Trophoblast cell (in vitro differentiated cells and primary cell): ENCODE results near the gene C4A.
"Not testable (repeated sequence)": the region's sequence is repeated elsewhere in the genome, so short reads cannot be mapped to it uniquely, and the experiment has no call there.

Experiments
- DNase-seq, 2 donors: peaks; one replicate each; pipeline ENCODE4 v3.0.0-alpha.2; 2016
- H2AFZ ChIP-seq: 2 replicates; pipeline ENCODE4 v1.6.1; 2013; ENCODE audit warnings: low read length, moderate library complexity, mild to moderate bottlenecking; ENCODE audit not compliant: insufficient read depth, poor library complexity
- H2AK5ac ChIP-seq: 2 replicates; pipeline ENCODE4 v1.6.1; 2013; ENCODE audit warnings: mild to moderate bottlenecking, low read length
- H2BK120ac ChIP-seq: 2 replicates; pipeline ENCODE4 v1.6.1; 2013; ENCODE audit warnings: low read length, mild to moderate bottlenecking, moderate library complexity; ENCODE audit not compliant: insufficient read depth, poor library complexity
- H2BK12ac ChIP-seq: 2 replicates; pipeline ENCODE4 v1.6.1; 2013; ENCODE audit warnings: mild to moderate bottlenecking, low read length, moderate library complexity
- H2BK5ac ChIP-seq: 2 replicates; pipeline ENCODE4 v1.6.1; 2013; ENCODE audit warnings: low read length, low read depth, moderate library complexity, mild to moderate bottlenecking; ENCODE audit not compliant: poor library complexity
- H3K14ac ChIP-seq: 2 replicates; pipeline ENCODE4 v1.6.1; 2013; ENCODE audit warnings: mild to moderate bottlenecking, low read length
- H3K18ac ChIP-seq: 2 replicates; pipeline ENCODE4 v1.6.1; 2013; ENCODE audit warnings: mild to moderate bottlenecking, low read length
- H3K23ac ChIP-seq: 2 replicates; pipeline ENCODE4 v1.6.1; 2013; ENCODE audit warnings: low read length
- H3K27ac ChIP-seq: 2 replicates; pipeline ENCODE4 v1.5.1; 2013; ENCODE audit warnings: low read depth, mild to moderate bottlenecking, inconsistent platforms, low read length, moderate library complexity
- H3K27me3 ChIP-seq: 2 replicates; pipeline ENCODE4 v1.6.1; 2013; ENCODE audit warnings: inconsistent platforms, mild to moderate bottlenecking, low read length, moderate library complexity; ENCODE audit not compliant: insufficient read depth
- H3K36me3 ChIP-seq, 2 experiments: 1 replicate in 1 of 2; 2 replicates in 1 of 2; pipeline ENCODE4 v1.6.1; 2013; ENCODE audit warnings: low read length in 2 of 2, mild to moderate bottlenecking in 2 of 2, moderate library complexity in 1 of 2; ENCODE audit not compliant: insufficient read depth in 2 of 2, control insufficient read depth in 1 of 2
- H3K4ac ChIP-seq: 2 replicates; pipeline ENCODE4 v1.6.1; 2013; ENCODE audit warnings: low read depth, mild to moderate bottlenecking, low read length, moderate library complexity
- H3K4me1 ChIP-seq, 2 experiments: 1 replicate in 1 of 2; 2 replicates in 1 of 2; pipeline ENCODE4 v1.6.1; 2013; ENCODE audit warnings: low read length in 2 of 2, mild to moderate bottlenecking in 2 of 2, moderate library complexity in 1 of 2; ENCODE audit not compliant: insufficient read depth in 2 of 2, control insufficient read depth in 1 of 2
- H3K4me2 ChIP-seq: 2 replicates; pipeline ENCODE4 v1.6.1; 2013; ENCODE audit warnings: inconsistent platforms, mild to moderate bottlenecking, low read length, moderate library complexity
- H3K4me3 ChIP-seq: 2 replicates; pipeline ENCODE4 v1.5.1; 2013; ENCODE audit warnings: mild to moderate bottlenecking, low read depth, low read length, inconsistent platforms
- H3K79me1 ChIP-seq: one replicate; pipeline ENCODE4 v1.6.1; 2013; ENCODE audit warnings: low read length
- H3K79me2 ChIP-seq: 2 replicates; pipeline ENCODE4 v1.6.1; 2013; ENCODE audit warnings: low read length, mild to moderate bottlenecking; ENCODE audit not compliant: control insufficient read depth, insufficient read depth, poor library complexity
- H3K9ac ChIP-seq: 2 replicates; pipeline ENCODE4 v1.6.1; 2013; ENCODE audit warnings: mild to moderate bottlenecking, low read length
- H3K9me3 ChIP-seq: 2 replicates; pipeline ENCODE4 v1.6.1; 2013; ENCODE audit warnings: low read depth, mild to moderate bottlenecking, control low read depth, inconsistent platforms, low read length; ENCODE audit not compliant: insufficient read depth
- H4K12ac ChIP-seq: 2 replicates; pipeline ENCODE4 v1.6.1; 2013; ENCODE audit warnings: low read depth, mild to moderate bottlenecking, low read length, moderate library complexity
- H4K8ac ChIP-seq: 2 replicates; pipeline ENCODE4 v1.6.1; 2013; ENCODE audit warnings: low read depth, mild to moderate bottlenecking, low read length, moderate library complexity
- H4K91ac ChIP-seq: one replicate; pipeline ENCODE4 v1.6.1; 2013; ENCODE audit warnings: low read depth, mild to moderate bottlenecking, low read length, moderate library complexity
- WGBS: extraction: QIAGEN DNeasy Blood & Tissue Kit; methylation state at CpG from one replicate; pipeline ENCODE4 v1.1.7; 2013; ENCODE audit warnings: missing lambda C conversion rate; ENCODE audit not compliant: insufficient read length, insufficient coverage; ENCODE audit errors: extremely low coverage; 5-methylcytosine and 5-hydroxymethylcytosine counted together

The C4A gene

DNA sequence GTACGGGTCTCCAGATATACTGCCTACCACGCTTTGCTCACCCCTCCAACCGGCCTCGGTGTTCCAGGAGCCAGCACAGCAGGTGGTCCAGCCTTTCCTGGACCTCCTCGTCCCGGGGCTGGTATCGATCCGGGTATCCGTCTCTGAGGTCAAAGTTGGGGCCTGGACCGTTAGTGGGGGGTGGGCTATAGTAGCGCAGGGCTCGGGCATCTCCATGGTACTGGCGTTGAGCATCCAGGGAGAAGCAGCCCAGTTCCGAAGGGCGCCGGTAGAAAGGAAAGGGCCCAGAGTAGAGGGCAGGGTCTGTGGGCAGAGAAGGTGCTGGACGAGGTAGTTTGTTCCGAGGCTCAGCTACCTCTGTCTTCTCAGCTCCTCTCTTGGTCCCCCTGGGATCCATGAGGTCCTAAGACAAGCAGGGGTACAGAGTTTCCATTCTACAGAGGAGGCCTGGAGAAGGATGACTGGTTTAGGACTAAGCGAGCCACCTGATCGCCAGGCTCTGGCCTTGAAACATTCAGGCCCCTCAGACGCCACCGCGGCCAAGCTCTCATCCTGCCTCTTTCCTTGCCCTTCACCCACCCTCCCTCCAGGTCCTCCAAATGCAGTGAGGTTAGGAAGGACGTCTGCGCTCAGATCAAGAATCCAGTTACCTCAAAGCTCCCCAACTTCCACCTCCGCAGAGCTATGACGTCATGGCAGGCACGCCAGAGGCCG is 10.4 kb upstream of the C4A start:
- peak overlapping the region; percentile 75 for H4K91ac ChIP-seq
- WGBS = no CpG with 5 or more reads among the region's 29 CpGs

DNA sequence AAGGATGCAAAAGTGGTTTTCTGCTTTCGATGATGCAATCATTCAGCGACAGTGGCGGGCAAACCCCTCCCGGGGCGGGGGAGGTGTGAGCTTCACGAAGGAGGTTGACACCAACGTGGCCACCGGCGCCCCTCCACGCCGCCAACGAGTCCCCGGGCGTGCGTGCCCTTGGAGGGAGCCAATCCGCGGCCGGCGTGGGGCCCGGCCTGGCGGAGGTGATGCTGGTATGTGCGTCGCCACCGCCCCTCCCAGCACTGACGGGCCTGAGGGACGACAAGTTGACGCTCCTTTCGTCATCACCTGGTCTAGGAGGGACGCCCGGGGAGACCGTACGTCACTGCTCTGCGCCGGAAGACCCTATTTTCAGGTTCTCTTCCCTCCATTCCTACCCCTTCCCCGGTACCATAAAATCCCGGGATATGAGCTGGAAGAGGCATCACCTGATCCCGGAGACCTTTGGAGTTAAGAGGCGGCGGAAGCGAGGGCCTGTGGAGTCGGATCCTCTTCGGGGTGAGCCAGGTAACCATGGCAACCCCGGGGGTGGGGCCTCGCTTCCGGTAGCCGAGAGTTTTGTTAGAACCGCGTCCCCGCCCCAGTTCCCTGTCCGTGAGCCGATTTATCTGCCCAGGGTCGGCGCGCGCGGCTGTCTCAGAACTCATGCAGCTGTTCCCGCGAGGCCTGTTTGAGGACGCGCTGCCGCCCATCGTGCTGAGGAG is 9.7 kb upstream of the C4A start, which contains the start of gene DXO:
Gene DXO (minus strand): TSS at position 146 of the 716 bp plus-strand sequence. CDS start 463 bp downstream, outside the sequence.
- Histone ChIP-seq H3K9ac (peak within 1 kb of the TSS; percentile 81), H3K18ac (peak within 1 kb of the TSS; percentile 27), H4K91ac (peak within 1 kb of the TSS; percentile 92), H3K4me2 (peak within 1 kb of the TSS; percentile 94), H2BK12ac (no peak within 1 kb of the TSS), H4K8ac (peak within 1 kb of the TSS; percentile 77), H3K4me1 (peaks cover 9 to 12% of the 10 kb centered on the region in 2 experiments), H2AFZ (peak within 1 kb of the TSS; percentile 80), H3K27me3 (no peaks in the 10 kb centered on the region), H3K79me2 (peaks cover 2% of the 10 kb centered on the region), H3K79me1 (peaks cover 11% of the 10 kb centered on the region), H3K4me3 (peak within 1 kb of the TSS; percentile 87), H3K4ac (peak within 1 kb of the TSS; percentile 14), H4K12ac (peak within 1 kb of the TSS; percentile 85), H3K14ac (peak within 1 kb of the TSS; percentile 74), H3K27ac (peak within 1 kb of the TSS; percentile 80), H2BK120ac (peak within 1 kb of the TSS; percentile 35), H3K36me3 (peaks cover 34 to 36% of the 10 kb centered on the region in 2 experiments), H3K23ac (no peak within 1 kb of the TSS), H2BK5ac (peak within 1 kb of the TSS; percentile 54), H2AK5ac (peak within 1 kb of the TSS; percentile 49), H3K9me3 (no peaks in the 10 kb centered on the region)
- no CpG with 5 or more reads among the region's 62 CpGs for WGBS
- DNase-seq = peak; percentile 96 to 97

More for the DNA sequence above, 10.4 kb upstream of the C4A start:
- peak overlapping the region; percentile 15 for H3K14ac ChIP-seq
- peak overlapping the region; percentile 35 for H2BK120ac ChIP-seq
- peak overlapping the region; percentile 14 for H3K4ac ChIP-seq
- no peak overlapping the region for H3K23ac ChIP-seq
- H2BK5ac ChIP-seq = peak overlapping the region; percentile 5
- H3K79me2 ChIP-seq = peaks cover 2% of the 10 kb centered on the region
- H3K4me2 ChIP-seq = peak overlapping the region; percentile 94
- H2BK12ac ChIP-seq = no peak overlapping the region
- peak overlapping the region; percentile 77 for H4K8ac ChIP-seq
- no peaks in the 10 kb centered on the region for H3K27me3 ChIP-seq
- H2AFZ ChIP-seq = peak overlapping the region; percentile 80
- peaks cover 41 to 43% of the 10 kb centered on the region in 2 experiments for H3K36me3 ChIP-seq
- peak overlapping the region; percentile 2 for H3K18ac ChIP-seq
- peaks cover 9 to 12% of the 10 kb centered on the region in 2 experiments for H3K4me1 ChIP-seq
- DNase-seq = no peak
- H4K12ac ChIP-seq = peak overlapping the region; percentile 31
- H3K4me3 ChIP-seq = peak overlapping the region; percentile 87
- no peaks in the 10 kb centered on the region for H3K9me3 ChIP-seq
- peaks cover 11% of the 10 kb centered on the region for H3K79me1 ChIP-seq
- H3K27ac ChIP-seq = peak overlapping the region; percentile 80
- H3K9ac ChIP-seq = peak overlapping the region; percentile 16
- peak overlapping the region; percentile 13 for H2AK5ac ChIP-seq

DNA sequence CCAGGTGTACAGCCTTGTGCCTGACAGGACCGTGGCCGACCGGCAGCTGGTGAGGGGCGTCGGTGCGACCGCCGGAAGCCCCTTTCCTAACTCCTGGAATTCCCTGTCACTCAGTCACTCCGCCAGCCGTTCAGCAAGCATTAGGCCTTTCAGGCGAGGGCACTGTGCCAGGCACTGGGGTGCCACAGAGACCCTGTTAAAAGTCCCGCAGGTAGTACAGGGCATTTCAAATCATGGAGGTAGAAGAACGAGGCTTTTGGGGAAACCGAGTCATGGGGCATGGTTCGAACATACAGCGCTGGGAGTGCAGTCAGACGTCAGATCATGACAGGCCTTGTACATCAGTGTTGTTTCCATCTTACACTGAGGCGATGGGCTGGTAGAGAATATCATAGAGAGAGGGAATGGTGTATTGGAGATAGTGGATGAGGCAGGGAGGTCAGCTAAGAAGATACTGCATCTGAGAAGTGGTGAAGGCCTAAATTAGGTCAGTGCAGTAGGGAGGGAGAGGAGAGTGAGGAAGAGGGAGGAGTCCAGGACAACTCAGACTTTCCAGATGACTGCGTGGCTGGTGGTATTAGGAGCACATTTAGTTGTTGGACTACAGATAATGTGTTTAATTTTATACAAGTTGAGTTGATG is 9.0 kb upstream of the C4A start:
- peak overlapping the region; percentile 56 for H2AFZ ChIP-seq
- peaks cover 27 to 29% of the 10 kb centered on the region in 2 experiments for H3K36me3 ChIP-seq
- peaks cover 11% of the 10 kb centered on the region for H3K79me1 ChIP-seq
- H3K18ac ChIP-seq = peak overlapping the region; percentile 20
- H3K79me2 ChIP-seq = peaks cover 2% of the 10 kb centered on the region
- peak overlapping the region; percentile 77 for H4K8ac ChIP-seq
- H3K9ac ChIP-seq = peak overlapping the region; percentile 47
- H2BK120ac ChIP-seq = peak overlapping the region; percentile 14
- H3K27me3 ChIP-seq = no peaks in the 10 kb centered on the region
- H2BK12ac ChIP-seq = no peak overlapping the region
- peak overlapping the region; percentile 85 for H4K12ac ChIP-seq
- no CpG with 5 or more reads among the region's 19 CpGs for WGBS
- peak overlapping the region; percentile 49 for H2AK5ac ChIP-seq
- peak overlapping the region; percentile 1 for H2BK5ac ChIP-seq
- DNase-seq = no peak
- peak overlapping the region; percentile 92 for H4K91ac ChIP-seq
- H3K9me3 ChIP-seq = no peaks in the 10 kb centered on the region
- peak overlapping the region; percentile 4 for H3K4ac ChIP-seq
- H3K23ac ChIP-seq = no peak overlapping the region
- peak overlapping the region; percentile 80 for H3K27ac ChIP-seq
- peak overlapping the region; percentile 87 for H3K4me3 ChIP-seq
- H3K14ac ChIP-seq = peak overlapping the region; percentile 74
- H3K4me2 ChIP-seq = peak overlapping the region; percentile 94
- peaks cover 9 to 12% of the 10 kb centered on the region in 2 experiments for H3K4me1 ChIP-seq

DNA sequence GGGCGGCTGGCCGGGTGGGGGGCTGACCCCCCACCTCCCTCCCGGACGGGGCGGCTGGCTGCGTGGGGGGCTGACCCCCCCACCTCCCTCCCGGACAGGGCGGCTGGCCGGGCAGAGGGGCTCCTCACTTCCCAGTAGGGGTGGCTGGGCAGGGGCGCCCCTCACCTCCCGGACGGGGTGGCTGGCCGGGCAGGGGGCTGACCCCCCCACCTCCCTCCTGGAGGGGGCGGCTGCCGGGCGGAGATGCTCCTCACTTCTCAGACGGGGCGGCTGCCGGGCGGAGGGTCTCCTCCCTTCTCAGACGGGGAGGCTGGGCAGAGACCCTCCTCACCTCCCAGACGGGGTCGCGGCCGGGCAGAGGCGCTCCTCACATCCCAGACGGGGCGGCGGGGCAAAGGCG is 5.8 kb upstream of the C4A start:
- H2BK120ac ChIP-seq, DNase-seq, H2AK5ac ChIP-seq, H3K18ac ChIP-seq, H3K36me3 ChIP-seq, H4K8ac ChIP-seq, H2BK12ac ChIP-seq, H3K9ac ChIP-seq, H3K79me2 ChIP-seq, H3K14ac ChIP-seq, H3K4ac ChIP-seq, H4K91ac ChIP-seq, H3K27me3 ChIP-seq, H2BK5ac ChIP-seq, H3K4me2 ChIP-seq, H3K27ac ChIP-seq, H3K4me3 ChIP-seq, H2AFZ ChIP-seq, H3K23ac ChIP-seq, H4K12ac ChIP-seq, H3K9me3 ChIP-seq: not testable (repeated sequence)
- Histone ChIP-seq H3K4me1 (peaks cover 9 to 12% of the 10 kb centered on the region in 2 experiments), H3K79me1 (peaks cover 11% of the 10 kb centered on the region)
- no CpG with 5 or more reads among the region's 30 CpGs for WGBS
